ENCODE results near the gene PRCD.
"Not testable (repeated sequence)": the region's sequence is repeated elsewhere in the genome, so short reads cannot be mapped to it uniquely, and the experiment has no call there.

PRCD gene

DNA sequence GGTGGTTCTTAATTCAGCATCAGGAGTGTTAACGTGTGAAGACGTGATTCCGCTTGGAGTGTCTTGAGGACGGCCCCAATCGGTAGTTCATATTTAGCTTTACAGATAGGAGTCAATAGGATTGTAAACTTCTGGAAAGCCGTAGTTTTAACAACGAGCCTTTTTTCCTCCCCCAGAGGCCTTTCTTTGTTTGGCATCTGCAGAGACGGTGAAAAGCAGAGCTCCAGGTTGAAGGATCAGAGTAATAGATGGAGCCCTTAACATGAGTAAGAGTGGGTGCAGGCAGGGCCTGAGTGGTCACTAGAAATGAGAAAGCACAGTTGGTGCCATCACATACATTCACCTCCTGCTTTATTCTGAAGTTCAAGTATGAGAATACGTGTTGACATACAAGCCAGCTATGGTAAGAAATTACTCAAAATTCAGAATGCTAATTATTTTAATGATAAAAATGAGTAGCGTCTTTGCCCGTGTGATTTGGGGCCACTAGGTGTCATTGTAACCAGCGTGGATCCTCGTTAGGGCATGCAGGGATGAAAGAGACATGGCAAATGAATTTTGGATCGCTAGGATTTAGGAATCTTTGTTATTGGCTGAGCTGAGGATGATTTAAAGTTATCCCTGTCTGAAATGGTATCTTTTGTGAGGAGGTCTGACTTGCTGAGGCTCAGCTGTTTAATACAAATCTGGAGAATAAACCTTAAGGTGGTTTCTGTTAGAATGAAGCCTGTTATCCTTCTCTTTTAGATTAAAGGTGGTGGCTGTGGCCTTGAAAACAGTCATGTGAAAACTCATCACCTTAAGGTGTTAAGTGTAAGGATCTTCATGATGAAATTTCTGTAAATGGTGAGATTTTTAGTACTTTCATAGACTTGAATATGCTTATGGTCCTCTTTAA lies 18.6 kb downstream of the PRCD start:
- no peak for DNase-seq

DNA sequence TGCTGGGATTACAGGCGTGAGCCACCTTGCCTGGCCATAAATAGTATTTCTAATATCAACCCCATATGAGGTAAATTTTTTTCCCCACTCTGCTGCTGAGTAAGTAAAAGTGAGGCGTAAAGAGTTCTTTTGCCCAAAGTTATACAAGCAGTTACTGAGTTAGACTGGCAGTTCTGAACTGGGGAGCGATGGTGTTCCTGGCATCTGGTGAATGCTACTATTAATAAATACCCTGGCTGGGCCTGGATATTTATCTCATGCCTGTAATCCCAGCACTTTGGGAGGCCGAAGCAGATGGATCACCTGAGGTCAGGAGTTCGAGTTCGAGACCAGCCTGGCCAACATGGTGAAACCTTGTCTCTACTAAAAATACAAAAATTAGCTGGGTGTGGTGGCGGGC lies 19.6 kb downstream of the PRCD start:
- not testable (repeated sequence) for DNase-seq

DNA sequence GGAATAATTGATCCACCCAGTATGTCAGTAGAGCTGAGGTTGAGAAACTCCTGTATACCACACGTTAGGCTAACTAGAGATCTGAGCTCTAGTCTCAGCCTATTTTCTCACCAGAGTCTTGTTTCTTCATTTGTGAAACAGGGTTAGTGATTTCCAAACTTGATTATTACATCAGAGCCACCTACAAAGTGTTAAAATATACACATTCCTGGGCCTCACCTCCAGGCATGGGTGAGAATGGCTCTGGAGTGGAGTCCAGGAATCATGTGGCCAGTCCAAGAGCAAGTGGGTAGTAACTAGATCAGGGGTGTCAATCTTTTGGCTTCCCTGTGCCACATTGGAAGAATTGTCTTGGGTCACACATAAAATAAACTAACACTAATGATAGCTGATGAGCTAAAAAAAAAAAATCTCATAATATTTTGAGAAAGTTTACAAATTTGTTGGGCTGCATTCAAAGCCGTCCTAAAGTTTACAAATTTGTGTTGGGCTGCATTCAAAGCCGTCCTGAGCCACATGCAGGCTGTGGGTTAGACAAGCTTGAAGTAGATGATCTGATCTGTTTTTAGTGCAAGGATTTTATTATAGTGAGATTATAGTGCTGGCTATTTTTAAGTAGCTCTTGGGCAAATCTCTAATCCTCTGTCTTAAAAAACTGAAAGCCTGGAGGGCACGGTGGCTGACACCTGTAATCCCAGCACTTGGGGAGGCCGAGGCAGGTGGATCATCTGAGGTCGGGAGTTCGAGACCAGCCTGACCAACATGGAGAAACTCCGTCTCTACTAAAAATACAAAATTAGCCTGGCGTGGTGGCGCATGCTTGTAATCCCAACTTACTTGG lies 20.4 kb downstream of the PRCD start:
- no peak for DNase-seq

- no peak for DNase-seq
Measured at GRCh38 chr17:76560877-76561221, 21.0 kb downstream of the PRCD start.

DNA sequence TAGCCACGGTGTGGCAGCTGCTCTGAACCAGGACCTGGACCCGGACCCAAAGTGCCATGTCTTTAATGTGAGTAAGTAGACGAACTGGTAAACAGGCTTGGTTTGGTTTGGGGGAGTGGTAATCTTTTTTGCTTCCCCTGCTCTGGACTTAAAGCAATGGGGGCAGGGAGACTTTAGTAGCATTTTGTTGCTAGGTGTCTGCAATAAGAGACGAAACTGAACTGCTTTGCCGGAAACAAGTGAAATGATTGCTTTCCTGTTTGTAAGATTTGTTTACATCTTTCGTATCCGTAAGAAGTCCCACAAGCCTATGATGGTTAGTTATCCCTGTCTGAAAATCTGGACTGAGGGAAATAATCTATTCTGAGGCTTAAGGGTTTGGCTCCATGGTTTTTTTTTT lies 21.5 kb downstream of the PRCD start:
- DNase-seq = no peak

DNA sequence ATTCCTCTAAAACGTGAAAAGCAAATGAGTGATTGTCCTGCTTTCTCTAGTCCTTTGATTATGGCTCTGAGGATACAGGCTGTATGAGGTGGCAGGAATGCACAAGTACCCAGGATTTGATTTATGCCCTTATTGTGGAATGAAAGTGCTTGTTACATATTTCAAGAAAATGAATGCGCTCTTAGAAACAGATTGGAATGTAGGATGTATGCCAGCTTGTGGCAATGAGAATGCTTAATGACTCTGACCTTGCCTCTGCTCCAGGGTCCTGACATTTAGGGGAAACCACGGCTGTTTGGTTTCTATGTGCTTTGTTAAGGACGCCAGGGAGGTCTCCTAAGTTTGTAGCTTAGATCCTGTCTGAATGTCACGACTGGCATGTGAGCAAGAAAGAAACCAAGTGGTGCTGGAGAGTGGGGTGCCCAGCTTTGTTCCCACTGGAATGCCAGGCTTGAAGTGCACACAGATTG lies 22.0 kb downstream of the PRCD start:
- DNase-seq = no peak

DNA sequence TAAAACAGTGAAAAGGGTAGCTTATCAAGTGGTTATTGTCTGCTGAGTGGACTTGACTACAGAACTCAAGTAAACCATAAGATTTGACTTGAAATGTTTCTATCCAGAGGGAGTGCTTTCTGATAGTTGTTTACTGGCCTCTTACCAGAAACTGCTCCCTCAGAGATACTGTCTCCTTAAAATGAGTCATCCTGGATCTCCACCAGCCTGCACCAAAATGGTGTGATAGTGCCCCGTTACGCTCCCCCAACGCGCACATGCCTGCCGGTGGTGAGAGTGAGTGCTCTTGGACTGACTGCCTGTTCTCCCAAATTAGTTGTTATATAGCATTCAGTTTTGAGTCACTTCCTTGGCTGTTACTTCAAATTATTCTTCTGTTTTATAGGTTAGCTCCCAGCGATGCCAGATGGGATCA lies 22.9 kb downstream of the PRCD start:
- no peak for DNase-seq

GRCh38 chr17:76563359-76563758 lies 23.5 kb downstream of the PRCD start:
- DNase-seq = not testable (repeated sequence)

DNA sequence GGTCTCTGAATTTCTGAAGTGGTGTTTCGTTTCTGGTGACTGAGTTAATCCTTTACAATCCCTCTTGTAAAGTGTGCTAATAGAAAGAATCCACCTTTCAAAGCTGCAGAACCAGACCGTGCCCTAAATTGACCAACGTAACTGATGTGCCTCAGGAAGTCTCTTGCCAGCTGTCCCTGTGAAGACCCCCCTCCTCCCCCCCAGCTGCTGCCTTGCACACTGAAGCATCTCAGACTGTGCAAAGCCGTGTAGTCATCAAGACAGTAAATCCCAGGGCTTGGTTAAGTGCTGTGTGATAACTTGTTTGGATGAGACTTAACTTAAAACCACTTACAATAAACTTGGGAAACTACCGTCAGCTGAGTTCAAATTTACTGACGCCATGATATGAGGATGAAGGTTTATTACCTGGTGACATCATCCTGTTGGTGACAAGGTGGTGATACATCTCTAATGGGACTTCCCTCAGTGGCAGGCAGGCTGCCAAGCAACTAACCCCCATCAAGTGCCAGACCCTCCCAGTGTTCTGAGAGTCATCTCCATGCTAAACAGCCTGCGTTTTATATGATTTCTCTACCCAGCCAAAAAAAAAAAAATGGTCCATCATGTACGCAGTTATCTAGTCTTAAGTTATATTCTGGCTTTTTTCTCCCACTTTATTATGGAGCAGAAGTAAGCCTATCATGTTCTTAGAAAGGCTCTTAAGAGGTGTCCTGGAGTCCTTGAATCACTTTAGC lies 25.3 kb downstream of the PRCD start:
- DNase-seq = not testable (repeated sequence)

GRCh38 chr17:76565728-76566612 lies 26.1 kb downstream of the PRCD start:
- DNase-seq = no peak

GRCh38 chr17:76566613-76566943 lies 26.7 kb downstream of the PRCD start:
- DNase-seq = no peak

- DNase-seq = no peak
Measured at GRCh38 chr17:76566988-76567431, 27.2 kb downstream of the PRCD start.

- peak; percentile 22 for DNase-seq
Measured at GRCh38 chr17:76567634-76568432, 28.0 kb downstream of the PRCD start.

DNA sequence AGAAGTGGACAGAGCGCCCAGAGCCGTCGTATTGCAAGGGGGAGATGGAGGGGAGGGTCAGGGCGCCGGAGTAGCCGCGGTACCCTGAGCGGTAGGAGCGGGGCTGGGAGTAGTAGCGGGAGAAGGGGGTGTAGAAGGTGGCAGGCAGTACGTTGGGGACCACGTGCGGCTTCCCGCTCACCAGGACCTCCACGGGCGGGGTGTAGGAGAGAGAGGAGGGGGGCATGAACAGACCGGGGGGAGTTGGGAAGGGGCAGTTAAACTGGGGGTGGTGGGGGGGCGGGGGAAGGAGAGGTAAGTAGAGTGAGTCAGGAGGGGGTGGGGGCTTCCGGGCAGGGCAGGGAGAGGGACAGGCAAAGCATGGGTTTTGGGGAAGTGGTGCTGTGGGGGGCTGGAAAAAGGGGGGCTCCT lies 29.0 kb downstream of the PRCD start:
- no peak for DNase-seq

GRCh38 chr17:76569607-76570279 lies 29.9 kb downstream of the PRCD start:
- no peak for DNase-seq

DNA sequence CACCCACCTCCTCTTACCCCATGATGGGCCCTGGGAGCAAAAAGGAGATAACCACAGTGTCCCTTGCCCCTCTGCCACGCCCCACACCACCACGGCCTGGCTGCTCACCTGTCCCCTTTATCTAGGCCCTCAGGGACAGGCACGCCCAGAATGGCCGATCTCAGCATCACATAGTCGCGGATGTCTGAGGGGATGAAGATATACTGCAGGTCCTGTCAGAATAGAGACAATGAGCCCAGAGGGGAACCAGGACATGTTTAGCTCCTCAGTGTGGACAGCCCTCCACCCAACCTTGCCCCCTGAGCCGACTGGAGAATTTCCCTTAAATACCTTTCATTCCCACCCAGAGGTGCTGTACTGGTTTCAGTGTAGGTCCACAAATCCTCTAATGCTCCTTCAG lies 30.6 kb downstream of the PRCD start:
- no peak for DNase-seq

DNA sequence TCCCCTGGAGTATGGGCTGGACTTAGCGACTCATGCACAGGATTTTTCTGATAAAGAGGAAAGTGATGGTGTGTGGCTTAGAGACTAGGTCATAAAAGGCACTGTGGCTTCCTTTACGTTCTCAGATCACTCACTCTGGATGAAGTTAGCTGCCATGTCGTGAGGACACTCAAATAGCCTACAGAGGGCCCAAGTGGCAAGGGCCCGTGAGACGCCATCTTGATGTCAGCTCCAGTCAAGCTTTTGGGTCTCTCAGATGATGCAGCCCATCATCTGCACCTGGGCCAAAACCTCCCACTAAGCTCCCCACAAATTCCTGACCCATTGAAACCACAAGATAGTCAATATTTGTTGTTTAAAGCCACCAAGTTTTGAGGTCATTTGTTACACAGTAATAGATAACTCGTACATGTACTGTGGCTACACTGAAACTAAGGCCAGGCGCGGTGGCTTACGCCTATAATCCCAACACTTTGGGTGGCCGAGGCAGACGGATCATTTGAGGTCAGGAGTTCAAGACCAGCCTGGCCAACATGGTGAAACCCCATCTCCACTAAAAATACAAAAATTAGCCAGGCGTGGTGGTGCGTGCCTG lies 31.1 kb downstream of the PRCD start:
- no peak for DNase-seq

DNA sequence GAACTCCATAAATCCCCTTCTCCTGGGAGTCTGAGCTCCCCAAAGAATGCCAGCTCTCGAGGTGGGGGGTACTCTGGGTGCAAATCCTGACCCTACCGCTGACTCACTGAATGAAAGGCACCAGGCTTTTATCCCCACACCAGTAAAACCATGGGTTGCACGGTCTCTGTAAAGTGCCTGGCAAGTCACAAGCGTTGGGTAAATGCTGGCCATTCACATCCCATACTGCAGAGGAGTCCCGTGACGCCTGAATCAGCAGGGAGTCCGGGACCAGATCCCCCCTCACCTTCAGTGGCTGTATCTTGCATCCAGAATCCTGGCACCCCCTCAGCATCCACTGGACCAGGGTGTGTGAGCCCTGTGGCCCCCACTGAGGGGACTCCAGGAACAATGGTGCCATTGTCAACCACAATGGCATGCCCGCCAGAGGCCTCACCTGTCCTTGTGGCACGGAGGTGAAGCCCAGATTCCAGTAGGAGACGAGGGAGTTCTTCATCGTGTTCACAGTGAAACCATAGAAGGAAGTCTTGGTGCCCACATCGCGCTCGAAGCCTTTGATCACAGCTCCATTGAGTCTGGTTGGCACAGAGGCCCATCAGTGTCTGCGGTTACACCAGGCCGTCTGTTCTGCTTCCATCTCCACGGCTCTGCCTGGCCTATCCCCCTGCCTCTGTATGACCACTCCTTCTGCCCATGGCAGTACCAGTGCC lies 32.5 kb downstream of the PRCD start:
- DNase-seq = no peak

DNA sequence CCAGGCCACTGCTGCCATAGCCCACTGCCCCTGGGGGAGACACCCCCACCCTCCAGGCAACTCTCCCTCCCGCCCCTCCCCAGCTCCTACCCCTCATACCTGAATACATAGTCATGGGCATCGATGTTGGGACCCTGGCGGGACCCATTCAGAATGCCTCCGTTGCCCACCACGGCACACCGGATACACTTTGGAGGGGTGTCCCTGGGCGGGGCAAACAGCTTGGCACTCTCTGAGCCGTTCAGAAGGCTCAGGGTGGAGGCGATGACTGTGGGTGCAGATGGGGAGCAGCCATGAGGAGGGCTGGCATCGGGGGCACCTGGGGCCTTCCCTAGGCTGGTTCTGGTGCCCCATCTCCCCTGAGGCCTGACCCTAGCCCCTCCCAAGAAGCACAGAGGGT lies 33.3 kb downstream of the PRCD start:
- no peak for DNase-seq

- DNase-seq = no peak
Measured at GRCh38 chr17:76574166-76574565, 34.3 kb downstream of the PRCD start.
